AG09309 (cell line): ENCODE data around the gene TEX29.

Experiments used
- DNase-seq: peaks from one replicate; pipeline ENCODE4 v3.0.0-alpha.2; 2010; ENCODE audit warnings: low read depth
- H3K4me3 ChIP-seq: 2 replicates; pipeline ENCODE4 v1.5.1; 2011; ENCODE audit warnings: mild to moderate bottlenecking, low read depth, low read length, moderate library complexity; ENCODE audit not compliant: control insufficient read depth
- TF ChIP-seq, protein P1 (sequence below): IDR thresholded peaks from 2 replicates; pipeline ENCODE4 v1.5.1; 2011; ENCODE audit warnings: mild to moderate bottlenecking, low read depth, low read length, inconsistent platforms; ENCODE audit not compliant: insufficient read depth, control insufficient read depth; ENCODE audit errors: missing control alignments

Gene TEX29

DNA sequence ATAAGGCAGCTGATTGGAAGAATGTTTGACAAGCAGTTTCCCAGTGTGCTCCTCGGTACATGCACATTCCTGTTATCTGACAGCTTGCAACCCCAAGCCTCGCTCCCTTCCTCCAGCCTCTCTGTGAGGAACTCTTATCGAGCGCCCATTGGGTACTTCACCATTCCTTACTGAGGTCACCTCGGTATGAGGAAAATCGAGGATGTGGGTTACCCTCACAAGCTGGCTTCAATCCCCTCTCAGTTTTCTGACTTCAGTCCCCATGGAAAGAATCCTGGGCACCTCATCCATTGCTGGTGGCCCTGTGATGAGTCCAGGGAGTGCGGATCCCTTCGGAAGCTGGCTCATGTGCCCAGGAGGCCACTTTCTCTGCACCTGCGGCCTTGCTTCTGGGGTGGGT lies 17.3 kb downstream of the TEX29 start:
- TF ChIP-seq, protein P1, sequence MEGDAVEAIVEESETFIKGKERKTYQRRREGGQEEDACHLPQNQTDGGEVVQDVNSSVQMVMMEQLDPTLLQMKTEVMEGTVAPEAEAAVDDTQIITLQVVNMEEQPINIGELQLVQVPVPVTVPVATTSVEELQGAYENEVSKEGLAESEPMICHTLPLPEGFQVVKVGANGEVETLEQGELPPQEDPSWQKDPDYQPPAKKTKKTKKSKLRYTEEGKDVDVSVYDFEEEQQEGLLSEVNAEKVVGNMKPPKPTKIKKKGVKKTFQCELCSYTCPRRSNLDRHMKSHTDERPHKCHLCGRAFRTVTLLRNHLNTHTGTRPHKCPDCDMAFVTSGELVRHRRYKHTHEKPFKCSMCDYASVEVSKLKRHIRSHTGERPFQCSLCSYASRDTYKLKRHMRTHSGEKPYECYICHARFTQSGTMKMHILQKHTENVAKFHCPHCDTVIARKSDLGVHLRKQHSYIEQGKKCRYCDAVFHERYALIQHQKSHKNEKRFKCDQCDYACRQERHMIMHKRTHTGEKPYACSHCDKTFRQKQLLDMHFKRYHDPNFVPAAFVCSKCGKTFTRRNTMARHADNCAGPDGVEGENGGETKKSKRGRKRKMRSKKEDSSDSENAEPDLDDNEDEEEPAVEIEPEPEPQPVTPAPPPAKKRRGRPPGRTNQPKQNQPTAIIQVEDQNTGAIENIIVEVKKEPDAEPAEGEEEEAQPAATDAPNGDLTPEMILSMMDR = no peak

DNA sequence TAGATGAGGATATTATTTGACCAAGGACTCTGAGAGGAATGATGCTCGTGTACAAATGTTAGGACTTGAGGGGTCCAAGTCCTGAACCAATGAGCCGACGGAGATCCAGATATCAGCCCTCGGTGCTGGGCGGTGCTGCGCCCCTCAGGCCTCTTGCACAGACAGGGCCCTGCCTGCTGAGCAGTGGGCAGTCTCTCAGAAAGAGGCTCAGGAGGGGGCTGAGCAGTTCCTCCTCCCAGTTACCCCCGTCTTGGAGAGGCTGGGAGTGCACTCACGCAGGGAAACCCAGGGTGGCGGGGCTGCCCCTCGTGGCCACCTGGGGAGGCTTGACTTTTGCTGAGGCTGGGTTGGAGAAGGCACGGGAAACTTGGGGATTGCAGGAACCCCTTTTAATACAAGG lies 18.4 kb downstream of the TEX29 start:
- no peak for DNase-seq
- no peak overlapping the region for H3K4me3 ChIP-seq
- TF ChIP-seq, protein P1 = no peak

More for the DNA sequence above, 17.3 kb downstream of the TEX29 start:
- no peak for DNase-seq
- no peak overlapping the region for H3K4me3 ChIP-seq

DNA sequence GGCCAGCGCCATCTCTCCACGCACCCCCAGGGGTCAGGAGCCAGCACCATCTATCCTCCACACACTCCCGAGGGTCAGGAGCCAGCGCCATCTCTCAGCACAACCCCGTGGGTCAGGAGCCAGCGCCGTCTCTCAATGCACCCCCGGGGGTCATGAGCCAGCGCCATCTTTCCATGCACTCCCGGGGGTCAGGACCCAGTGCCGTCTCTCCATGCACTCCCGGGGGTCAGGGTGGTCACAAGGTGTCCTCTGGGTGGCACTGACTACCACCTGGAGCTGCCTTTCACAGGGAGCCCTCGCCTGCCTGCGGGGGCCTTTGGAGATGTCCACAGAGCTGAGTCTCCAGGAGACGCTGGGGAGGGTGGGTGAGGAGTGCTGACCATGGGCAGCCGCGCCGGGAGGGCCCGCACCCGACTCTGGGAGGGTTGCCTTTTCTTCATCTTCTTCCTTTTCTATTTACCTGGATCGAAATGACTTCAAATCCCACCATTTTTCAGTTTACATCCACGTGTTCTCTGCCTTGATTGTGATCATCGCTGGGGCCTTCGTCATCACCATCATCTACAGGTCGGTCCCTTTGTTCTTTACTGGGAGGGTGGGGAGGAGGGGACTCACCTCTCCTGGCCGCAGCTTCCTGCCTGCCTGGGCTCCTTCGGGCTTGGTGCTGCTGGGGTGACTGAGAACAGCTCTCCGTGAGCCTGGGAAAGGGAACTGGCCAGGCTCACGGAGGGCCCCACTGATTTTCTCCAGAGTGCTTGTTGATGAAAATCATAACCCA lies 19.1 kb downstream of the TEX29 start:
- no peak for DNase-seq
- TF ChIP-seq, protein P1 = no peak
- H3K4me3 ChIP-seq = no peak overlapping the region

DNA sequence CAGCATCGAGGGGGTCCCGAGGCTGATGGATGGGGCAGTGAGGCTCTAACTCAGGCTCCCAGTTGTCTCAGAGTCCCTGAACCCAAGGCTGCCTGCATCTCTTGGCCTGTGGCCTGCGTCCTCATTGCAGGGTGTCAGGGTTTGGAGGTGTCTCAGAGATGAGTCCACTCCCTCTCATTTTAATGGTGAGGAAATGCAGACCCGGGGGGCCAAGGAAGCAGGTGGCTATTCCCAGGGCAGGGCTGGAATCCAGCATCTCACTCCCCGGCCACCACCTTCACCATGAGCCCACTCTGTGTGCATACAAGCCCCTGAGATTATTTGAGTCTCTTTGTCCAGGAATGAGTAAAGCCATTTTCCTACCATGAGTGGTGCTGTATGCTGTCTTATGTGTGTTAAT lies 21.4 kb downstream of the TEX29 start:
- DNase-seq = no peak
- TF ChIP-seq, protein P1 = no peak
- no peak overlapping the region for H3K4me3 ChIP-seq

DNA sequence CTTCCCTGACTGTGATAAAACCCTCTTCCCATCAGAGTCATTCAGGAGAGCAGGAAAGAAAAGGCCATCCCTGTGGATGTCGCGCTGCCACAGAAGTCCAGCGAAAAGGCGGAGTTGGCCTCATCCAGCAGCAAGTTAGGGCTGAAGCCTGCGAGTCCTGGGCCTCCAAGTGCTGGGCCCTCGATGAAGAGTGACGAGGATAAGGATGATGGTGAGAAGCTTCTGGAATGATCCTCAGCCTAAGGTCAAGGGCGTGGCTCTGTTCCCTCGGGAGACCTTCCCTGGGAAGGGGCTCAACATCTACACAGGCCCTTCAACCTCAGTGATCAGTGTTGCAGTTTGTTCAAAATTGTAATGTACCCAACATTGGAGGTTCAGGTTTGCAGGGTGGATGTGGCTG lies 22.3 kb downstream of the TEX29 start:
- TF ChIP-seq, protein P1 = no peak
- DNase-seq = no peak
- H3K4me3 ChIP-seq = no peak overlapping the region

DNA sequence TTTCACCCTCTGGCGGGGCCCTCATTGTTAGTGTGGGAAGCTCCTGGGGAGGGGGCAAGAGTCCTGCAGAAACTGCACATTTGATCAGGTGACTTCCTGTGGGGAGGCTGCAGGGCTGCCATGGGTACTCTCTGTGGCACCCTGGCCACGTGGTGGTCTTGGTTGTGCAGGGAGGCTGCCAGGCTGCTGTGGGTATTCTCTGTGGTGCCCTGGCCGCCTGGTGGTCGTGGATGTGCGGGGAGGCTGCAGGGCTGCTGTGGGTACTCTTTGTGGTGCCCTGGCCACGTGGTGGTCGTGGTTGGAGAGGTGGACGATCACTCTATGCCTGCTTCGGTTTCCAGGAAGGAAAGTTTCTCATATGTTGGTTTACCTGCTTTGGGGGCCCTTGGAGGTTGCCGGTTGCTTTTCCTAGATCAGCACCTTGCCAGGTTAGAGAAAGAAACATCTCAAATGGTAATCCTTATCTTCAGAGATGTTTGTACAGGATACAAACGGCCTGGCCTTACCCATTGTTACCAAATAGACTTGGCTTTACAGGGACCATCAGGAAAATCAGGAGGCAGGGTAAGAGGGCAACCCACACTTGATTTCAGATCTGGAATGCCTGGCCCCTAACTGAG lies 22.9 kb downstream of the TEX29 start:
- TF ChIP-seq, protein P1 = no peak
- no peak for DNase-seq
- no peak overlapping the region for H3K4me3 ChIP-seq
